Measurements from ENCODE around the gene ILK.

Gene ILK

GRCh38 chr11:6568191-6568918 is 35.2 kb upstream of the ILK start:
- TF ChIP-seq, protein P1, sequence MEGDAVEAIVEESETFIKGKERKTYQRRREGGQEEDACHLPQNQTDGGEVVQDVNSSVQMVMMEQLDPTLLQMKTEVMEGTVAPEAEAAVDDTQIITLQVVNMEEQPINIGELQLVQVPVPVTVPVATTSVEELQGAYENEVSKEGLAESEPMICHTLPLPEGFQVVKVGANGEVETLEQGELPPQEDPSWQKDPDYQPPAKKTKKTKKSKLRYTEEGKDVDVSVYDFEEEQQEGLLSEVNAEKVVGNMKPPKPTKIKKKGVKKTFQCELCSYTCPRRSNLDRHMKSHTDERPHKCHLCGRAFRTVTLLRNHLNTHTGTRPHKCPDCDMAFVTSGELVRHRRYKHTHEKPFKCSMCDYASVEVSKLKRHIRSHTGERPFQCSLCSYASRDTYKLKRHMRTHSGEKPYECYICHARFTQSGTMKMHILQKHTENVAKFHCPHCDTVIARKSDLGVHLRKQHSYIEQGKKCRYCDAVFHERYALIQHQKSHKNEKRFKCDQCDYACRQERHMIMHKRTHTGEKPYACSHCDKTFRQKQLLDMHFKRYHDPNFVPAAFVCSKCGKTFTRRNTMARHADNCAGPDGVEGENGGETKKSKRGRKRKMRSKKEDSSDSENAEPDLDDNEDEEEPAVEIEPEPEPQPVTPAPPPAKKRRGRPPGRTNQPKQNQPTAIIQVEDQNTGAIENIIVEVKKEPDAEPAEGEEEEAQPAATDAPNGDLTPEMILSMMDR (IDR thresholded peaks at IDR 0.05; ENCODE audit: low read depth, low read length): no peak
- H3K4me3 ChIP-seq (ENCODE audit: low read depth, low read length): no peak overlapping the region

- H3K4me3 ChIP-seq (ENCODE audit: low read depth, low read length): no peak overlapping the region
- TF ChIP-seq, protein P1 (IDR thresholded peaks at IDR 0.05; ENCODE audit: low read depth, low read length): no peak
Measured at GRCh38 chr11:6569706-6570105, 33.9 kb upstream of the ILK start.

DNA sequence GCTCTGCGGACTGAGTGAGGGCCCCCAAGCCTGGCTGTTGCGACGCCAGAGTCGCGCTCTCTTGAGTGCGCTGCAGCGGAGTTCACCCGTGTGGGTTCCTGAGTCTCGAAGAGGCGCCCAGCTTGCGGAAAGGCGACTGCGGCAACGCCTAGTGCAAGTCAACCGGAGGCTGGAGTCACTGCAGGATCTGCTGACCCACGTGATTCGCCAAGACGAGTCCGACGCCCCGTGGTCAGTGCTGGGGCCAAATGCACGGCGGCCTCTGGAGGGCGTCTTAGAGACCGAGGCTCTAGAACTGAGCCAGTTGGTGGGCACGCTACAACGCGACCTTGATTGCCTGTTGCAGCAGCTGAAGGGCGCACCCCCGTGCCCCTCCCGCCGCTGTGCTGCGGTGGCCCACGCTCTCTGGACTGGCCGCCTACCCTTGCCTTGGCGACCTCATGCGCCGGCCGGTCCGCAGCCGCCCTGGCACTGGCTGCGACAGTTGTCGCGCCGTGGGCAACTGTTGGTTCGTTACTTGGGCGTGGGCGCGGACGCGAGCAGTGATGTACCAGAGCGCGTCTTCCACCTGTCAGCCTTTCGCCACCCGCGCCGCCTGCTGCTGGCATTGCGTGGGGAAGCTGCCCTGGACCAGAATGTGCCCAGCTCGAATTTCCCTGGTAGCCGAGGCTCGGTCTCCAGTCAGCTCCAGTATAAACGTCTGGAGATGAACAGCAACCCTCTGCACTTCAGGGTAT is 32.7 kb upstream of the ILK start:
- TF ChIP-seq, protein P1 (IDR thresholded peaks at IDR 0.05; ENCODE audit: low read depth, low read length): no peak
- H3K4me3 ChIP-seq (ENCODE audit: low read depth, low read length): no peak overlapping the region

GRCh38 chr11:6571434-6572008 is 32.1 kb upstream of the ILK start:
- no peak overlapping the region for H3K4me3 ChIP-seq (ENCODE audit: low read depth, low read length)
- TF ChIP-seq, protein P1 (IDR thresholded peaks at IDR 0.05; ENCODE audit: low read depth, low read length): no peak

DNA sequence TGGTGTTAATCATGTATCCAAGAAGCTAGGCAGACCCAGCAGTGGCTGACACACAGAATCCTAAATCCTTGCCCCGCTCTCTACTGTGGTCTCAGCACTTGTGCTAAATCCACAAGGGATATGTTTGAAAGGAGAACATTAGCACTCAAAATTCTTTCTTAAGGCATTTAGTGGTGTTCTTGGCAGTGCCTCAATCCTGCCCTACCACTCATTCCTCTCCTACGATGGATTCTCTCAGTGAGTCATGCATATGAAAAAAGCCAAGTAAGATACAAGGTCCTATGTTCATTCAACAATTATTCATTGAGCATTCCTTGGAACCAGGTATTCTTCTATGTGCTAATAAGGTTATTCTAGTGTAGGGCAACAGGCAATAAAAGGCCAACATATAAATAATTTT is 31.4 kb upstream of the ILK start:
- TF ChIP-seq, protein P1 (IDR thresholded peaks at IDR 0.05; ENCODE audit: low read depth, low read length): no peak

DNA sequence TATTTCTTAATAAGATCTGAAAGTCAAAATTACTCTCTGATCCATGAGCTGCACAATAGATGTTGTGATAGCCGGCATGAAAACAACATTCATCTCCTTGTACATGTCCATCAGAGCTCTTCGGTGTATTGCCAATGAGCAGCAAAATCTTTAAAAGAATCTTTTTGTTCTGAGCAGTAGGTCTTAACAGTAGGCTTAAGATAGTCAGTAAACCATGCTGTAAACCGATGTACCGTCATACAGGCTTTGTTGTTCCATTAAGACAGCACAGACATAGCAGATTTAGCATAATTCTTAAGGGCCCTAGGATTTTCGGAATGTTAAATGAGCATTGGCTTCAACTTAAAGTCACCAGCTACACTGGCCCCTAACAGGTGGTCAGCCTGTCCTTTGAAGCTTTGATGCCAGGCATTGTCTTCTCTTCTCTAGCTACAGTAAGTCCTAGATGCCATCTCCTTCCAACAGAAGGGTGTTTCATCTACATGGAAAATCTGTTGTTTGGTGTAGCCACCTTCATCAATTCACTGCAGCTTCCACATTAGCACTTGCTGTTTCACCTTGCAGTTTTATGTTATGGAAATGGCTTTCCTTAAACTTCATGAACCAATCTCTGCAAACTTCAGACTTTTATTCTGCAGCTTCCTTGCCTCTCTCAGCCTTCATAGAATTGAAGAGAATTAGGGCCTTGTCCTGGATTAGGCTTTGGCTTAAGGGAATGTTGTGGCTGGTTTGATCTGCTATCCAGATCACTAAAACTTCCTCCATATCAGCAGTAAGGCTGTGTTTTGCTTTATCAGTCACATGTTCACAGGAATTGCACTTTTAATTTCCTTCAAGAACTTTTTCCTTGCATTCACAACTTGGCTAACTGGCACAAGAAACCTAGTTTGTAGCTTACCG is 28.5 kb upstream of the ILK start:
- H3K4me3 ChIP-seq (ENCODE audit: low read depth, low read length): no peak overlapping the region
- TF ChIP-seq, protein P1 (IDR thresholded peaks at IDR 0.05; ENCODE audit: low read depth, low read length): no peak

More for the DNA sequence above, 31.4 kb upstream of the ILK start:
- no peak overlapping the region for H3K4me3 ChIP-seq (ENCODE audit: low read depth, low read length)

Measured in WI38 (cell line).